H1 (cell line): ENCODE data around the gene ELFN1. TPM values are rescaled to one million over a fixed set of nuclear protein-coding genes. Genes with fewer than 3 reads are reported as not detected.

Source experiments
- polyA plus RNA-seq, 7 experiments: library from polyadenylated mRNA; depleted of rRNA in 3 of 7; stranded (reverse) in 5 of 7; unstranded in 2 of 7; fragments of >200 nt in 5 of 7; fragments of 200-250 nt in 2 of 7; gene quantifications; 1 replicate in 5 of 7; 2 replicates in 1 of 7; 4 replicates in 1 of 7; pipeline versions ENCODE4 v1.2.1 to v1.2.3, GENCODE V29; 2011 to 2013; ENCODE audit warnings: missing spikeins in 2 of 7, mixed read lengths in 2 of 7
- total RNA-seq: library from RNA; stranded (reverse); fragmentation: NEBNext Ultra II Directional; extraction: Animal tissue kit (Norgen Biotek cat#: 25700); gene quantifications from 2 replicates; pipeline ENCODE4 v1.2.1, GENCODE V29; 2021
- TF ChIP-seq, protein P1 (sequence below): IDR thresholded peaks from 2 replicates; pipeline ENCODE4 v1.6.1; 2011; ENCODE audit warnings: low read depth, mild to moderate bottlenecking, low read length; ENCODE audit not compliant: insufficient read depth

ELFN1 gene
- total and polyA plus RNA-seq, 2 of the 8 experiments (the other 6 are each of a cell fraction or from before 2014, with no cell fraction given), result 2.0 to 4.5 TPM

DNA sequence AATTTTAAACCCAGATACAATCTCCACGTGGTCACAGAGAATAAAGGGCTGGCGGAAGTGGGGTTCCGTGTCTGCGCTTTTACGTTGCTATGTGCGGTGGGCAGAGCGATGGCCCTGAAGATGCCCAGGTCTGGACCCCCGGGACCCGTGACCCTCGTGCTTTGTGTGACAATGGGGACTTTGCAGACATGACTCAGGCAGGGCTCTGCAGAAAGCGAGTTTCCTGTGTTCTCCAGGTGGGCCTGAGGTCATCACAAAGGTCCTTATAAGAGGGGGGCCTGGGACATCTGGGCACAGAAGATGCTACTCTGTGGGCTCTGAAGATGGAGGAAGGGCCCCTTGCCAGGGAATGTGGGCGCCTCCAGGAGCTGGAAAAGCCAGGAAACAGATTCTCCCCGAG lies 95.3 kb downstream of the ELFN1 start (continued):
- TF ChIP-seq, protein P1, sequence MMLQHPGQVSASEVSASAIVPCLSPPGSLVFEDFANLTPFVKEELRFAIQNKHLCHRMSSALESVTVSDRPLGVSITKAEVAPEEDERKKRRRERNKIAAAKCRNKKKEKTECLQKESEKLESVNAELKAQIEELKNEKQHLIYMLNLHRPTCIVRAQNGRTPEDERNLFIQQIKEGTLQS, result no peak
- TF ChIP-seq, all 59 proteins: peak for 0
